NK-92 (cell line): ENCODE data around the gene FAM9C.
"Not testable (repeated sequence)": the region's sequence is repeated elsewhere in the genome, so short reads cannot be mapped to it uniquely, and the experiment has no call there.

Source experiments
- DNase-seq: peaks from one replicate; lab custom pipeline; 2025; ENCODE audit not compliant: unreplicated experiment; lab: John Stamatoyannopoulos, UW

The FAM9C gene

DNA sequence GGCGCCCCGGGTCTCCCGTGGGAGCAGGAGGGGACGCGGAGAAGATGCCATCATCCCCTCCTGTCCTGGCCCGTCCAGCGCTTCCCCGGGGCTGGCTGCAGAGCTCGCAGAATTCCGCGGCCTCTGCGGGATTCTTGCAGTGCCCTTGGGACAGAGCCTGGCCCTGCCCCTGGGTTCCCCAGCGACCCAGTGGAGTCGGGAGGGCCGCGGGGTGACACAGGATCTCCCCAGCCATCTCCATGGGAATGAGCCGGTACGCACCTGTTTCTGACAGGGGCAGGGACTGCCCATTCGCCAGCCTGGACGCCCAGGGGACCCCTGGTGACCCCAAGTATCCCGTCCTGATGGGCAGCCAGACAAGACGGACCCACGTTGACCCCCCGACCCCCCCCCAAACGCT is 482 bp downstream of the FAM9C start:
- no peak for DNase-seq

DNA sequence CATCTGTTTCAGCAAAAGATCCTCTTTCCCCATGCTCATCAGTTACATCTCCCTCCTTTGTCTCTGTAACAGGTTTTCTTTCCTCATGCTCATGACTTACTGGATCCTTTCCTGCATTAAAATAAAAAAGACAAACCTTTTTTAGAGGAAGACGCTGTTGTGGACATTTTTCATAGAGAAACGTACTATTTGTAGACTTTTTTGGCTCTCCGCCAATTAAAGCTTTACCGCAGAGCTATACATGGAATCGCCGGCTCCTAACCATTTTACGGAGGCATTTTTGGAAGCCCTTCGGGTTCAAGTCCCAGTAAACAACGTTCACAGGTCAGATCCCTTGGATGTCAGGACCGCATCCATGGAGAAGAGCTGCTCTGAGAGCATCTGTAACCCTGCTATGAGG is 1.3 kb downstream of the FAM9C start:
- DNase-seq = no peak

DNA sequence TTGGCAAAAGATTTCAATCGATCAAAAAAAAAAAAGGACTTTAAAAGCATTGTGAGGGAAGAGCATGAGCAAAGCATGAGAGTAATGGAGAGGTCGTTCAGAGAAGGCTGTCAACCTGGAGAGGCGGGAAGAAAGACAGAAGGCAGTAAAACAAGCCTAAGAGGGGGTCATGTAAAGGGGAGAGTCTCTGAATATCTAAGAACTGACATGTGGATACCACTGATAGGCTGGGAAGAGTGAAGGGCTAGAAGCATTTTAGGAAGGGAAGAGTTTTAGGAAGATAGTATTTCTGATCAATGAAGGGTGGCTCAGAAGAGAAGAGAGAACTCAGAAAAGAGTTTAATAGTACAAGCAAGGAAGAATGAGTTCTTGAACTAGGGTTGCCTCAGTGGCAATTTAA is 7.5 kb downstream of the FAM9C start:
- no peak for DNase-seq

DNA sequence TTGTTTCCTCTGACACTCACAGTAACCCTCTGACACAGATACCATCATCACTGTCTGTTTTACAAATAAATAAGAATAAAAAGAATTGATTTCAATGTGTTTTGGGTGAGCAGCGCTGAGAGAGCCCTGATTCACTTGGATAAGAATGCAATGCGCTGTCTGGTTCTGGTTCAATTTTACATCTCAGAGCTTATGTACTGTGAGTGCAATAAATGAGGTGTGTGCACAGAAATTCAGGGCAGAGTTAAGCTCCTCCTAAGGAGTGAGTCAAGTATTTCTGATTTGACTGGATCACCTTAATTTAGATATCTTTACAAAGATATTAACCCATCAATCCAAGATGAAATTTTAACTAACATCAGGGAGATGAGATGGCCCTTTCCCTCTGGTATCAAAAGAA is 11.2 kb downstream of the FAM9C start:
- no peak for DNase-seq

DNA sequence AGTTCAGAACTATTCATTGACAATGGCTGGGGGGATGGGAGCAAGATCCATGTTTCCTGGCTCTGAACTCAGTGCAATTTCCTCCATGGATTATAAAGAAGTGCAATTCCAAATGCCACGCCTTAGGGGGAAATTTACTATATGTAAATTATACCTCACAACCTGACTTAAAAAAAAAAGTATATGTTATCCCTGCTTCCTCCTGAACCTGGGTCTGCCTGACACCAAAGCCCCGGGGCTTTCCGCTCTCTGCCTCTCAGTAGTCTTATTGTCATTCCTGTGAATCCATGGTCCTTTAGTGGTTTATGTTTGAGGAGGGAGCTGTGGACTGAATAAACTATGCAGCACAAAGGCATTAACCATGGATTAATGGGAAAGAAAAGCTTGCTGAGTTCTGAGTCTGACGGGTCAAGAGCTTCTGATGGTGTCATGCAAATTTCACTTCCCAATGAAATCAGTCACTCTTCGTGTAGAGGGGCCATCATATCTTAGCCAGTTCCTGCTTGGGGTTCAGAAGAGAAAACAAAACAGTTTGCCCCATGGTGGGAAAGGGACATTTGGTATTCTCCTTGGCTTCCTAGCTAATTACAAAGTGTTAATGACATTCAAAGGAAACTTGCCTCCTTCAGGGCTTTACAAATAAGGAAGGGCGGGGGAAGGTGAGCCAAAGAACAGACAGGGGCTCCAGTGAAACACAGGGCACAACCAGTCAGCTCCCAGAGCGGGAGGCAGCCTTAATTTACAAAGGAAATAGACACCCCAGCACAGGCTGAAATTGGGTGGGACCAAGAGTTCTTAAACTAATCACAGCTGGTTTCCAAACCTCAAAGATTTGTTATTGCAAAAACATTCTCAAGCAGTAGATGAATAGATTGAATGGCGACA is 14.3 kb downstream of the FAM9C start:
- DNase-seq = no peak

DNA sequence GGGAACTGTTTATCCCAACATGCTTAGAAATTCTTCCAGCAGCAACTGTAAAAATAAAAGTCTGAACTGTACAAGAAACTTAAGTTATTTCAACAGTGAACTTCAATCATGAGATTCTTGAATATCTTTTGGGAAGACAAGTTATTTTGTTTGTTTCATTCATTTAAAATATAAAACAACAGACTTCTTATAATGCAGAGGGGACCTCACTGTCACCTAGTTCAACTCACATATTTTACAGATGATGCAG is 14.9 kb downstream of the FAM9C start:
- DNase-seq = no peak

DNA sequence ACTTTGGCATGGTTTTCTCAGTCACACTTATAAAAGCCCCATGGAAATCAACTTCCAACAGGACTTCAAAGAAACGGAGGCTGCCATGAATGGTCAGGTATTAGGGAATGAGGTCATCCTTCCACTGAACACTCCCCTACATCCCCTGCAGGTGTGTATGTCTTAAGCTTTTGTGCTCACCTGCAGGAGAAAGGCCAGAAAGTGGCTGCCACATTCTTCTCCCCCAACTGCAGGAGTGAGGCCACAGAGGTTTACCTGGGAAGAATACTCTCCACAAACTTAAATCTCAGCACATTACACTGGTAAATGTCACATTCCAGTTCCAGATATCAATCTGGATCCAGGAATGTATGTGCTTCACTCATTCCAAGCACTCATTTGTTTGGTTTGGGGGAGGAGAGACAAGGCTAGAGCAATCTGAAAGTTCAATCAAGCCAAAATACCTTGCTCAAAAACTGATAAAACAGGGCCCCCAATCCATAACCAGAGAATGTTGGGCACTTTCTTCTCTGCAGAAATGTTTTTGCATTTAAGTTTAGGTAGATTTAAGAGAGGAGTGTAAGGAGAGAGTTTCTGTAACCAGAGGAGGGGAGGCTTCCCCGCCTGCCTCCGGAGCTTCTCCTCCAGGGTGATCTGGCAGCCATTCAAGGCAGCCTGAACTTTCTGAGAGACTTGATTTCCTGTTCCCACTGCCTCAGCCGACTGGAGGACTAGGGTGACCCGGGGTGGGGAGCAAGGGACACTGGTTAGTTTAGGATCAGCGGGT is 15.4 kb downstream of the FAM9C start:
- DNase-seq = no peak

DNA sequence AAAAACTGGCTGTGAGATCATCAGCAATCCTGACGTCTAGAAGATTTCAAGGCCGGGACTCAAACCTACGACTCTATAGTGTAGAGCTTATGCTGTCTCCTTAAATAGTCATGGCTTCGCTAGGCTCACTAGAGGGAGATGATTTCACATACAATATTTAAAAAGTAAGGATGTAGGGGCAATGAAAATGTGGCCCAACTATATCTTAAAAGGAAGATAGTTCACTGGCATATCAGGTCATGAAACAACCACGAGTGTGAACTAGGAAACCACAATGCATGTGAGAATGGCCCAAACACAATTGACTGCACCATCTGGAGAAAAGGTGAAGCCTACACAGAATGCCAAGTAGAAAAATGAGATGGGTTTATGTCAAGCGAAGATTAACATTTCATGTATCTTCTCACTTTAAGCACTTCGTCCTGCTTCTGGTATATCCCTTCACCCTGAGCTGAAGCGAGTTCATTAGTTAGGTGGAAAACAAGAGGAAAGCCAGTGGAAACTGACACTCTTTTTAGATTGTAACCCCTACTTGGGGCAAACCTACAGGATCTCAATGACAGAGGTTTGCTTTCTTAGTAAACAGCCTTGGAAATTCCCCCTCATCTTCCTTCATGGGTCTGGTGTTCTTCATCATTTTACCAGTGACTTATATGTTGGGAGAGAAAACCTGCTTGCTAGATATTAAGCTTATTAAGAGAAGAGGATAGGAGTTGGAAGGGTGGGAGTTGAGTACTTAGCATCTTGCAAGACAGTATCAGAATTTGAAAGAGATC is 17.4 kb downstream of the FAM9C start:
- no peak for DNase-seq

DNA sequence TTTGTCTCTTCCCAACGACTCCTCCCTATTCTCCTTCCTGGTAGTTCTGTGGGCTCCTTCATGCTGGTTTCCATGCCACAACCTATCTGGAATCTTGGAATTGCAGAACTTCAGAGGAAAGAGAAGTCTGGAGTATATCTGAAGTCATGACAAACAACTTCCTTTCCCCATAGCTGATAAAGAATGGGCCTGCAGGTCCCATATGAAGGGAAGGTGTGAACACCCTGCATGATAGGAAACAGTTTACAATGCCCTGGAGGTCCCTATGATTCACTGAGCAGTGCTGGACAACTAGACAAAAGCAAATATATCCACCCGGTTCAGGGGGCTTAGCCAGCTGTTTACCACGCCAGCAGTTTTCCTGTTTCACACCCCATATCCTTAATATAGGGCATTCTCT is 19.4 kb downstream of the FAM9C start:
- no peak for DNase-seq

DNA sequence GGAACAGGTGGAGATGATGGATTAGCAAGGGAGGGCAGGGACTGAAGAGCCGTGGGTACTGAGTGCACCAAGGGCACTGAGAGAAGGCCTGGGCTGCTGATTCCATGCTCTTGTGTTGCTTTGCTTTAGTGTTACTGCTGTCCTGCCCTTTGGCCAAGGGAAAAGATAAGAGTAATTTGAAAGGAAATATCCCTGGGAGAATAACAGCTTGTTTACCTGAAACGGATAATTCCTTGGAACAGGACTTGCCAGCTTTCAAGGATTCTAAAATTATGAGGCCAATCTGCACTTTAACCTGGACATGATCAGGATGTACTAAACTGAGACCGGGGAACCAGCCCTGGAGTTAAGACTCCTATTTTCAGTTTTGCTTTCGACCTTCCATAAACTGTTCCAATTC is 20.4 kb downstream of the FAM9C start:
- no peak for DNase-seq

DNA sequence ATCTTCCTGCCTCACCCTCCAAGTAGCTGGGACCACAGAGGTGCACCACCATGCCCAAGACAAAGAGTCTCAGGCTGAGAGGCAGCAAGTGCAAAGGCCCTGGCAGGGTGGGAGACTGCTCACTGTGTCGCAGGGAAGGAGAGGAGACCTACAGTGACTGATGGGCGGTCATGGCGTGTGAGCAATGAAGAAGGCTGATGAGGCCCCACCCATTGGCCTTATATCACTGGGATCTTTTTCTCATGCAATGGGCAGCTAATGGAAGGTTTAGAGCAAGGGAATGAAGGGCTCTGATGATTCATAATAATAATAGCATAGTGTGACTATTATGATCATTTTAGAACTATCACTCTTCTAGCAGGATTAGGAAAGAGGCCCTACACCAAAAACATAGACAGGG is 20.9 kb downstream of the FAM9C start:
- DNase-seq = no peak

DNA sequence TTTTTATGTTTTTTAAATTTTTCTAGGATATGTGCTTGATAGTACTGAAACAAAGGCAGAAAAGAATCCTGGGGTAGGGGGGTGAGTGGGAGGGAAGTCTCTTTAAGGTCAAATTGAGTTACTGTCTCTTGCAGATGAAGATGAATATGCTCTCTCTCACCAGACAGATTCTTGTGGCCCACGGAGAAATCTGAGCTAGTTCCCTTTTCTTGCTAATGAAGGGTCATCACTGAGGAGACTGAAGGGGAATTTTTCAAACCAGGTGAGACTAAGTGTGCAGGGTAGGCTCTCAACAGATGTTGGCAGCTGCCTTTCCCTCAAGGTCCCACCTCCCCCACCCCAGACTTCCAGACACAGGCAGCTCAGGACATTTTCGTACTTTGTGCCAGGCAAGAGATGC is 21.5 kb downstream of the FAM9C start:
- no peak for DNase-seq

DNA sequence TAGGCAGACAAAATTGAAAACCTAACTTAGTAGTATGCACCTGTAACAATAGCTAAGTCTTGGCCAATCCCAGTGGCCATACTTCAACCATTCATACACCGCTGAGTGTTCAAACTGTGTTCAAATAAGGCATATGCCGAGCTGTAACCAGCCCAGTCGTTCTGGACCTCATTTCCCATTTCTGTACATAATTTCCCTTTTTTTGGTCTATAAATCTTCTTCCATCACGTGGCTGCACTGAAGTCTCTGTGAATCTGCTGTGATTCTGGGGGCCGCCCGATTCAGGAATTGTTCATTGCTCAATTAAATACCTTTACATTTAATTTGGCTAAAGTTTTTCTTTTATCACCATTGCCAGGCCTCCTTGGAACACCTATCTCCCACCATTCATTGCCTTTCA is 27.7 kb downstream of the FAM9C start:
- DNase-seq = not testable (repeated sequence)

DNA sequence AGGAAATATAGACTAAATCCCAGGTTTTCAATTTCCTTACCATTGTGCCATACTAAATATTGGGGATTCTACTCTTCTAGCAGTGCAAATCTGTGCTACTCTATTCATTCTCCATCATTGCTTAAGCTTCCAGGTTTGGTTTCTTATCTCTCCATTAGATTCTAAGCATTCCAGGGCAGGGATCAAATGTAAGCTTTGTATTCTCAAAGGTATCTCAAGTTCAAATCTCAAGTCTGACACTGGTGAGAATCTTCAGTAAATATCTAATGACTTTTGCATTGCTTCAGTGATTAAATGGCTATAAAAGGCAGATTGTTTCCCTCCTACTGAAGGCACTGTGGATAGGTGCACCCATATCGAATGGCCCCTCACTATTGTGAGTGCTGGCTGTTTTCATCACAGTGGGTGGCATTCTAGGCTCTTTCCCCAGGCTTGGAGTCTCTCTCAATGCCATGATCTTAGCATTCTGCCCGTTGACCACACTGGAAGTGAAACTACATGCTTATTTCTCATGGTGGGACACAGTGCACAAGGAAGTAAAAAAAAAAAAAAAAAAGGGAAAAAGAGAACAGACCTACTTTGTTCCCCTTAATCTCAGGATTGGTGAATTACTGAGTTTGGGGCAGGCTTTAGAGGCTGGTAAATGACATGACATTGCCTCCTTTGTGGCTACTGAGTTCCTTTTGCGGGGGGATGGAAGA is 28.7 kb downstream of the FAM9C start:
- DNase-seq = no peak

DNA sequence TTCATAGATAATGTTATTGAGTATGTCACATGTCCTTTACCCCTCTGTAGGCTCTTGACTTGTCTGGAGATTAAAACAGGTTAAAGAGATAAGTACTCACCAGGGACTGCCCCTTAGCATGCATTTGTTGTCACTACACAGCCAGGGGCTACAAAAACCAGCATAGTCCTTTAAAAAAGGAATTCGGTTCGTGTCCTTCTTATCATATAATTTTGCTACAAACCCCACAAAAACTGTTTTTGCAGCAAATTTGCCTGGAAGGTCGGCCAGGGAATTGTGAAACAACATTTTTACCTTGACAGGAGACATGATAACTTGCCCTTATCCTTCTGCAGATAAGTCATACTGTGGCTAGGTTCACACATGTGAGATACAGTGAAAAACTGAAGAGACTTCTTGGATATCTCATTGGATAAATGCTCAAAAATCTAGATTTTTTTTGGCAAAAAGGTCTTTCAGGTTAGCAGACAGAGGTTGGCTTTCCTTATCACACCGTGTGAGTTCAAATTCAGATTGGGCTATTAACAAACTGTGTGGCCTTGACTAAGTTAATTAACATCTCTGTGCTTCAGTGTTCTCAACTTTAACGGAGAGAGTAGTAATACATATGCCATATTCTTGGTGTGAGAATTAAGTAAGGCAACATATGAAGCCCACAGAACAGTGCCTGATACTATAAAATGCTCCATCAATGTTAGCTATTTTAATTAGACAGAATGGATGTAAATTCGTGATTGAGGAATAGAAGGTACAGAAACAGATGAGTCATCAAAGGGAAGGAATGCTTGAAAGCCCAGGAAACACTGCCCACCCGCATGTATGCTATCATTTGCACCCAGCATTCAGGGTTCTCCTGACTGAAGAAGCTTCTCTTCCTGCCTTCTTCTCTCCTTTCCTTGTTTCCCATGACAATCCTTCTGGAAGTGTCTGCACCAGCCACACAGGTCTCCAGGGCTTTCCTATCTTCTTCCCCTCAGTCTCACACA is 30.0 kb downstream of the FAM9C start:
- DNase-seq = no peak

DNA sequence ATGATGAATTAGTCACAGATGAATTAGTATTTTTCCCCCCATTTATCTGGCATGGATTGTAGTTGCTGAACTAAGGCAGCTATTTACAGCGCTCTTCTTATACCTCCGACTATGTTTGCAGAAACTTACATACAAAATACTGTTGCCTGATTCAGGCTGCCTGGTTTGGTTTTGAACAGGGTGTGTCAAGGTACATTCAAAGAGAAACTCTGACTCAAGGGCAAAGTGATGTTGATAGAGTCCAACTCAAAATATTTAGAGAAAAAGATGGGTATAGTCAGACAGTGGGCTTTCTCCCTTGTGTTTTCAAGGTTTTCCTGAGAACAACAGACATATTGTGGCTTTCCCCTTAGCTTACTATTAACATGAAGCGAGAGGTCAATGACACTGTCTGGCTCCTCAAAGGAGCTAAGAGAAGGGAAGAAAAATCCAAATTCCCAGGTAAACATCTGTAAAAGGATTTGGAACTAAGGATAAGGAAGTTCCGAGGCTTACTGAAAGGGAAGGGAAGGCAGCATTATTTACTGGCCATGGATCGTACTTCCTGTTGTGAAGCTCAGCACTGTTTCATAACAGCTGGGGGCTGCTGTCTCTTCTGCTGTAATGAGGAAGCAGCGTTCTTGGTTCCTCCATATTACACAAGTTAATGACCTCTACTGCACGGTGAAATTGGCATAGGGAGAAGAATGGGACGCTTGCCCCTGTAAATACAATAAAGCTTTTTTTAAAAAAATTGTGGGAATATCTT is 30.9 kb downstream of the FAM9C start:
- DNase-seq = no peak

DNA sequence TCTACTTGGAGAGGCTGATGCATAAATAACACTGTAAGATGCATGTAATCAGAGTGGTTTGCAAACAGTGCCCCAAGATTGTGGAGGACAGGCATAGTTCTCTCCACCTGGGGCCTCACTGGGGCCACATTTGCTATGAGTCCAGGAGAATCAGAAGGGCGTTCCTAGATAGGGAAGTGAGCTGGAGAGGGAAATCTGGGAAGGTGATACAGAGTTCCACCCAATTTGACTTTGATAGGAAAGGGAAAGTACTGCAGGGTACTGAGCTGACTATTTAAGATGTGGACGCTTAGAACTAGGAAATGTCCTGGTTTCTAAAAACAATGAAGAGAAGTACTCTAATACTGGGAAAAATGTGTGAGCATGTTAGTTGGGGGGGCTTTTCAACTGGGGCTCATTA is 33.9 kb downstream of the FAM9C start:
- no peak for DNase-seq

DNA sequence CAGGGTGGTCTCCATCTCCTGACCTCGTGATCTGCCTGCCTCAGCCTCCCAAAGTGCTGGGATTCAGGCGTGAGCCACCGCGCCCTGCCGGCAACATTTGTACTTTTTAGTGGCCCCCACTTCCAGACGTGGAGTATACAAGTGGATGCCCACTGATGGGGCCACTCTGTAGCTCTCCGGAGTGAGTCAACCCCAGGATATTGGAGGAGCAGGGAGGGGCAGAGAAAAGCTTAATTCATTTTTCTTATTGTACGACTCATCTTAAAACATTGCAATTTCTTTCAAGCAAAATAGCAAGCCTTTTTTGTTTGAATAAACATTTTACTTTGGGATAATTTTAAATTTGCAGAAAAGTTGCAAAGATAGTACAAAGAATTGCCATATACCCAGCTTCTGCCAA is 34.6 kb downstream of the FAM9C start:
- no peak for DNase-seq

DNA sequence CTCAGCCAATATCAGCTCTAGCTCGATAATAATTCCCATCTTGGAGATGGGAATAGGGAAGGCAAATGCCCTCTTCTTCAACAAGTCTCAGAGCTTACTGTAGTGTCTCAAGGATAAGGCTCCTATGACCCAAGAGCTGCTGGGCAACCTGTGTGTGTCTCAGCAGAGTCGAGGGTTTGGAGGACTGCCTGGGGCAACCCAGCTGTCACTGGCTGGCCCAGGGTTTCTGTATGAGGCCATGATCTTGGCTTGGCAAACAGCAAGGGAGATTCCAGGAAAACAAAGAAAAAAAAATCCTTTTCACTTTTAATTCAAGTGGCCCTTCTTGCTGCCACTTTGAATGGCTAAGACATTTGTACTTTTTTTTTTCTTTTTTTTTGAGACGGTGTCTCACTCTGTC is 35.1 kb downstream of the FAM9C start:
- DNase-seq = no peak

DNA sequence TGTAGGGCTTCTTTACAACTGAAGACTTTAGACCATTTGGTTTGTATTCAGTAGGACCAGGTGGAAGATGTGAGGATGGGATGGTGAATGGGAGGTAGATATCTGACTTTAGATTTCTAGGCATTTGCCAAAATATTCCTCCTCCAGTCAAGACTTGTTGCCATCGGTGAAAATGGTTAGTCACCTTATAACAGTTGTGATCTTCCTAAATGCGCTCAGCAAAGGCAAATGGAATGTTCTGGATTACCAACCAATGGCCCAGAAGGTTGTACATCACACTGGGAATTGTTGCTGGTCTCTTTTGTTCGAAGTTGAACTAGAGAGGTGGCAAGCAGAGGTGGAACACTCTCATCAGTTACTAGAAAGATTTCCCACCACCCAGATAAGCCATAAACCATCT is 35.6 kb downstream of the FAM9C start:
- DNase-seq = no peak
